ENCODE data around the gene SNTG2. TPM values are rescaled to one million over a fixed set of nuclear protein-coding genes. Genes with fewer than 3 reads are reported as not detected.

SNTG2 gene
- total RNA-seq, 1 donor from 2014 or later = 1.9 TPM

GRCh38 chr2:1209761-1210160, 259.1 kb downstream of the SNTG2 start:
- no peak overlapping the region for H3K9ac ChIP-seq (ENCODE audit: low read length)
- H3K4me3 Mint-ChIP-seq (ENCODE audit: unreplicated experiment) = no peak overlapping the region
- FAIRE-seq = no peak
- H3K9me3 Mint-ChIP-seq (ENCODE audit: unreplicated experiment) = peaks cover 5% of the 10 kb centered on the region
- TF ChIP-seq EZH2 (IDR thresholded peaks at IDR 0.05; ENCODE audit: insufficient read depth, low read length) (no peak), CTCF (IDR thresholded peaks at IDR 0.05; ENCODE audit: insufficient read depth, low read depth, low read length) (no peak)
- no peaks in the 10 kb centered on the region for H4K20me1 ChIP-seq (ENCODE audit: insufficient read depth, low read length)
- no peaks in the 10 kb centered on the region for H3K4me1 ChIP-seq (ENCODE audit: insufficient read depth, low read length)
- H3K27ac Mint-ChIP-seq (ENCODE audit: unreplicated experiment) = no peak overlapping the region
- H3K36me3 ChIP-seq (ENCODE audit: insufficient read depth, low read length) = no peaks in the 10 kb centered on the region
- H3K27me3 Mint-ChIP-seq (ENCODE audit: low read depth, unreplicated experiment) = peaks cover 3% of the 10 kb centered on the region
- no peak for DNase-seq (ENCODE audit: low read depth)
- H3K4me3 ChIP-seq (ENCODE audit: insufficient read depth, low read depth, low read length) = no peak overlapping the region
- no peaks in the 10 kb centered on the region for H3K79me2 ChIP-seq (ENCODE audit: insufficient read depth, low read length)
- H3K4me1 Mint-ChIP-seq (ENCODE audit: low read depth, unreplicated experiment) = no peaks in the 10 kb centered on the region
- no peak overlapping the region for H2AFZ ChIP-seq (ENCODE audit: low read depth, low read length)
- no peak overlapping the region for H3K4me2 ChIP-seq (ENCODE audit: low read length)
- H3K36me3 Mint-ChIP-seq (ENCODE audit: low read depth, unreplicated experiment) = peaks cover 3% of the 10 kb centered on the region
- no peak overlapping the region for H3K27ac ChIP-seq (ENCODE audit: low read depth, low read length)
- H3K9me3 ChIP-seq (ENCODE audit: insufficient read depth, low read depth, low read length) = no peaks in the 10 kb centered on the region
- no peaks in the 10 kb centered on the region for H3K27me3 ChIP-seq (ENCODE audit: insufficient read depth, low read length)

- H3K4me1 ChIP-seq (ENCODE audit: insufficient read depth, low read length) = no peaks in the 10 kb centered on the region
- no peak overlapping the region for H3K4me3 ChIP-seq (ENCODE audit: insufficient read depth, low read depth, low read length)
- H3K36me3 Mint-ChIP-seq (ENCODE audit: low read depth, unreplicated experiment) = peaks cover 3% of the 10 kb centered on the region
- no peak overlapping the region for H3K27ac Mint-ChIP-seq (ENCODE audit: unreplicated experiment)
- H2AFZ ChIP-seq (ENCODE audit: low read depth, low read length) = no peak overlapping the region
- no peak overlapping the region for H3K4me3 Mint-ChIP-seq (ENCODE audit: unreplicated experiment)
- H3K36me3 ChIP-seq (ENCODE audit: insufficient read depth, low read length) = no peaks in the 10 kb centered on the region
- H3K27me3 Mint-ChIP-seq (ENCODE audit: low read depth, unreplicated experiment) = peaks cover 3% of the 10 kb centered on the region
- DNase-seq (ENCODE audit: low read depth) = no peak
- TF ChIP-seq EZH2 (IDR thresholded peaks at IDR 0.05; ENCODE audit: insufficient read depth, low read length) (no peak), CTCF (IDR thresholded peaks at IDR 0.05; ENCODE audit: insufficient read depth, low read depth, low read length) (no peak)
- H3K4me2 ChIP-seq (ENCODE audit: low read length) = no peak overlapping the region
- no peaks in the 10 kb centered on the region for H4K20me1 ChIP-seq (ENCODE audit: insufficient read depth, low read length)
- no peaks in the 10 kb centered on the region for H3K79me2 ChIP-seq (ENCODE audit: insufficient read depth, low read length)
- H3K27ac ChIP-seq (ENCODE audit: low read depth, low read length) = no peak overlapping the region
- H3K9me3 ChIP-seq (ENCODE audit: insufficient read depth, low read depth, low read length) = no peaks in the 10 kb centered on the region
- FAIRE-seq = no peak
- peaks cover 5% of the 10 kb centered on the region for H3K9me3 Mint-ChIP-seq (ENCODE audit: unreplicated experiment)
- no peaks in the 10 kb centered on the region for H3K27me3 ChIP-seq (ENCODE audit: insufficient read depth, low read length)
- no peak overlapping the region for H3K9ac ChIP-seq (ENCODE audit: low read length)
- no peaks in the 10 kb centered on the region for H3K4me1 Mint-ChIP-seq (ENCODE audit: low read depth, unreplicated experiment)
Observed at GRCh38 chr2:1210352-1210751, 259.7 kb downstream of the SNTG2 start.

- H3K4me2 ChIP-seq (ENCODE audit: low read length) = peak overlapping the region; percentile 50
- Mint-ChIP-seq H3K4me3 (ENCODE audit: unreplicated experiment) (no peak overlapping the region), H3K9me3 (ENCODE audit: unreplicated experiment) (peaks cover 1% of the 10 kb centered on the region), H3K4me1 (ENCODE audit: low read depth, unreplicated experiment) (peaks cover 4% of the 10 kb centered on the region), H3K36me3 (ENCODE audit: low read depth, unreplicated experiment) (peaks cover 5% of the 10 kb centered on the region), H3K27ac (ENCODE audit: unreplicated experiment) (peak overlapping the region; percentile 34), H3K27me3 (ENCODE audit: low read depth, unreplicated experiment) (peaks cover 7% of the 10 kb centered on the region)
- H3K9ac ChIP-seq (ENCODE audit: low read length) = peak overlapping the region; percentile 48
- H3K79me2 ChIP-seq (ENCODE audit: insufficient read depth, low read length) = no peaks in the 10 kb centered on the region
- no peaks in the 10 kb centered on the region for H3K4me1 ChIP-seq (ENCODE audit: insufficient read depth, low read length)
- FAIRE-seq (no peak), DNase-seq (ENCODE audit: low read depth) (no peak)
- no peaks in the 10 kb centered on the region for H3K27me3 ChIP-seq (ENCODE audit: insufficient read depth, low read length)
- peak overlapping the region; percentile 47 for H3K27ac ChIP-seq (ENCODE audit: low read depth, low read length)
- H3K4me3 ChIP-seq (ENCODE audit: insufficient read depth, low read depth, low read length) = no peak overlapping the region
- H4K20me1 ChIP-seq (ENCODE audit: insufficient read depth, low read length) = no peaks in the 10 kb centered on the region
- H2AFZ ChIP-seq (ENCODE audit: low read depth, low read length) = no peak overlapping the region
- peaks cover 5% of the 10 kb centered on the region for H3K9me3 ChIP-seq (ENCODE audit: insufficient read depth, low read depth, low read length)
- TF ChIP-seq CTCF (IDR thresholded peaks at IDR 0.05; ENCODE audit: insufficient read depth, low read depth, low read length) (no peak), EZH2 (IDR thresholded peaks at IDR 0.05; ENCODE audit: insufficient read depth, low read length) (no peak)
- no peaks in the 10 kb centered on the region for H3K36me3 ChIP-seq (ENCODE audit: insufficient read depth, low read length)
Observed at GRCh38 chr2:1219901-1220573, 269.4 kb downstream of the SNTG2 start.
